Activated CD8-positive, alpha-beta memory T cell treated with anti-CD3 and anti-CD28 coated beads for 48 hours (primary cell): ENCODE results near the gene TRIM42.

Experiments used
- DNase-seq, 3 experiments: peaks; one replicate each; pipeline ENCODE4 v3.0.0-alpha.2; 2020; ENCODE audit warnings: low read depth in 2 of 3, low spot score in 2 of 3

TRIM42 gene

GRCh38 chr3:140677764-140678163 is at the start of gene TRIM42:
TSS of gene TRIM42 (plus strand) at chr3:140678064. CDS start at chr3:140678230, 166 bp downstream.
- DNase-seq = no peak

GRCh38 chr3:140628606-140629005 is 49.3 kb upstream of the TRIM42 start:
- DNase-seq = no peak

- no peak for DNase-seq
Measured at GRCh38 chr3:140629357-140630137, 48.3 kb upstream of the TRIM42 start.

- DNase-seq = no peak
Measured at GRCh38 chr3:140630366-140630765, 47.5 kb upstream of the TRIM42 start.

- DNase-seq = no peak
Measured at GRCh38 chr3:140630866-140631265, 47.0 kb upstream of the TRIM42 start.

GRCh38 chr3:140635276-140635675 is 42.6 kb upstream of the TRIM42 start:
- no peak for DNase-seq

GRCh38 chr3:140636406-140637138 is 41.3 kb upstream of the TRIM42 start:
- no peak for DNase-seq

GRCh38 chr3:140651287-140651686 is 26.6 kb upstream of the TRIM42 start:
- no peak for DNase-seq

- no peak for DNase-seq
Measured at GRCh38 chr3:140655678-140656077, 22.2 kb upstream of the TRIM42 start.

GRCh38 chr3:140664111-140664510 is 13.8 kb upstream of the TRIM42 start:
- DNase-seq = no peak

GRCh38 chr3:140682586-140682985 is 4.7 kb downstream of the TRIM42 start:
- no peak for DNase-seq

GRCh38 chr3:140686128-140686527 is 8.3 kb downstream of the TRIM42 start:
- no peak for DNase-seq

GRCh38 chr3:140686948-140687347 is 9.1 kb downstream of the TRIM42 start:
- no peak for DNase-seq

- no peak for DNase-seq
Measured at GRCh38 chr3:140695361-140696061, 17.6 kb downstream of the TRIM42 start.

- no peak for DNase-seq
Measured at GRCh38 chr3:140699516-140700231, 21.8 kb downstream of the TRIM42 start.

- no peak for DNase-seq
Measured at GRCh38 chr3:140702281-140702680, 24.4 kb downstream of the TRIM42 start.

GRCh38 chr3:140703496-140703895 is 25.6 kb downstream of the TRIM42 start:
- no peak for DNase-seq

GRCh38 chr3:140704733-140705132 is 26.9 kb downstream of the TRIM42 start:
- DNase-seq = no peak

GRCh38 chr3:140705954-140706353 is 28.1 kb downstream of the TRIM42 start:
- no peak for DNase-seq

- DNase-seq = no peak
Measured at GRCh38 chr3:140706360-140706759, 28.5 kb downstream of the TRIM42 start.

GRCh38 chr3:140708815-140709214 is 31.0 kb downstream of the TRIM42 start:
- DNase-seq = no peak
